CMK (cell line): Measurements from ENCODE around the gene KCNA10.

ENCODE experiments used
- DNase-seq: peaks from one replicate; pipeline ENCODE4 v3.0.0-alpha.2; 2010; ENCODE audit warnings: low read depth

The KCNA10 gene

GRCh38 chr1:110477445-110477957, 41.5 kb downstream of the KCNA10 start:
- DNase-seq: no peak

DNA sequence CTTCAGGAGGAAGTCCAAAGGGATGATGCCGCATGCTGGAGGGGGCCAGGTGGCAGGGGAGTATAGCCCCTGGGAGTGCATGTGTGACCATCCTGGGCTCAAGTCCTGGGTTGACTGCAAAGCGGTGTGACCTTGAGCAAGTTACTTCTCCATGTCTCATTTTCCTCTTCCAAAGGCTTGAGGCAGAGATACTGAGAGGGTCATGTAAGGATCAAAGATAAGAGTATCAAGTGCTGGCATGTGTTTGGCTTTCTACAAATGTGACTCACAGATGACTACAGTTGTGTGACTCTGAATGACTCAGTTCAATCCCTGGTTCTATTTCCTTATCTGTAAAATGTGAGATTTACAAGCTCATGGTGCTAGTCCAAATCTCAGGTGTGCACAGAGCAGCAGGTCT, 41.9 kb downstream of the KCNA10 start:
- no peak for DNase-seq

- DNase-seq: no peak
Measured at GRCh38 chr1:110476028-110476765, 42.8 kb downstream of the KCNA10 start.

- no peak for DNase-seq
Measured at GRCh38 chr1:110475362-110476027, 43.5 kb downstream of the KCNA10 start.

DNA sequence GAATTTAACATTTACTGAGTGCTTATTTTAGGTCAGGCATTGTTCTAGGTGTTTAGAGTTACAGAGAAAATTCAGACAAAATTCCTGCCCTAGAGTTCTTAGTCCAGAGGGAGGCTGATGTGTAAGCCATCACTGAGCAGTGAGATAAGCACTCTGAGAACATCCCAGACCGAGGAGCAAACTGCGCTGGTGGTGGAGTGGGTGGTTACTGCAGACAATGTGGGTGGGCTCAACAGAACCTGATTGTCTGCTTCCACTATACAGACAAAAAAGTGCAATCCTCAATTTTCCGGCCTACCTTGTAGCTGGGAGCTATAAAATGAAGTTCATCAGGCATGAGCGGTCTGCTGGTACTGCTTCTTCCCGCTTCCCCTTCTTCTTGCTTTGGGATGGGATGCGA, 44.5 kb downstream of the KCNA10 start:
- DNase-seq: no peak

DNA sequence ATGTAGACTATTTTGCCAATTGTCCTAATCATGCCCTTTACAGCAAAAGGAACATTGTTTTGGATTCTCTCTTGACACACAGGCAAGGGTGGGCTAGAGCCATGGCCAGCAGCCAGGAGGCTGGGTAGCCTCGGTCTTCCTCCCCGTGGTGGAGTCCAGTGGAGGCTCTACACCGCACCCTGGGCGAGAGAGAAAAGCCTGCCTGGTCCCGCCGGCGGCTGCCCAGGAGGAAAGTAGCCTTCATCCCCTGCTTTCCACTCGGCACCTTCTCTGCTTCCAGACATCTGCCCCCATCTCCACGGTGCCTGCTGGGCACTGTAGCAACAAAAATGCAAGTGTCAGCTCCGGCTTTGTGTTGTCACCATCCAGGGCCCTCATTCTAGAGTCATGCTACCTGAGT, 46.4 kb downstream of the KCNA10 start:
- no peak for DNase-seq

DNA sequence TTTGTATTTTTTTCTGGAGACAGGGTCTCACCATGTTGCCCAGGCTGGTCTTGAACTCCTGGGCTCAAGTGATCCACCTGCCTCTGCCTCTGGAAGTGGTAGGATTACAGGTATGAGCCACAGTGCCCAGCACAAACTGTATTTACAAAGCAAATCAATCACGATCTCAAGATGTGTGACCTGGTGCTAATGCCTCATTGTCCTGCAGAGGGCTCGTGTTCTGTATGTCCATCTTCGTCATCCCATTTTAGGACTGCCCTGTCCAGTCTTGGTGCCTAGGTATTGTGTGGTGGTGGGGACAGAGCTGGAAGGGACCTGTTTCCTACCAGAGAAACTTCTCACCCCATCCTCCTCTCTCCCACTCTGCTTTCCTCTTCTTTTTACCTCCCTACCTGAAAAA, 47.8 kb downstream of the KCNA10 start:
- DNase-seq: no peak
